ENCODE measurements around the gene DOCK4.

Gene DOCK4

GRCh38 chr7:112001091-112001826, 204.9 kb downstream of the DOCK4 start:
- DNase-seq, result no peak

GRCh38 chr7:111998326-111998725, 207.9 kb downstream of the DOCK4 start:
- DNase-seq, result no peak

- no peak for DNase-seq
These were observed 208.7 kb downstream of the DOCK4 start for GRCh38 chr7:111997546-111997945.

DNA sequence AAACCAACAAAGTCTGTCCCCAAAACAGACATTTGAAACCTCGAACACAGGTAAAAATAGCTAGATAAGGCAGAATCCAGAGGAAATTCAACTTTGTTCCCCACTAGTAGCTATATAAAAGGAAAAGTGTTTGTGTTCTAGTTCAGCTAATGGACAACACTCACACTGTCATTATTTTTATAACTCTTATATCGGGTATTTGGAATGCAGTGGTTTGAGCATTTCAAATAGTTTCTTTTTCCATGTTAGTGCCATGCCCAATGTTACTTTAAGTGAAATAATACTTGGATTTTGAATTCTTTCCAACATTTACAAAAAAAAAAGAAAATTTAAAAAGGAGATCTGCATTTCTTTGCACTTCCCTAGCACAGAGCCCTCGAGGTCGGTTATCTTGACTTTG, 213.6 kb downstream of the DOCK4 start:
- DNase-seq, result no peak

DNA sequence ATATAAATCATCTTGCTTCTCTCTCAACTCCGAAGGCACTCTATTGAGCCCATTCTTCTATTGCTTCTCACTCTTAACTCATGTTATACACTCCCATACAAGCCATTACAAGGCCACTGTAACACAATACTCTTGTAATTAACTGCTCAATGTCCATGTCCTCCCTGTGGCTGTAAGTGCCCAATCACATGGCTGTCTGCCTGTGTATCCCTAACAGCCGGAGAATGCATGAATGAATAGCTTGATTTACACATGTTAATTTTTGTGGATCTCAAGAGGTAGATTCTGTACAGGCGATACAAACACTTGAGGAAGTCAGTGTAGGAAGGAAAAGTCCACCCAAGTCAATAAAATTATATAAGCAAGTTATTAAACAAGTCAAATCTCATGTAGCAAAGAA, 215.6 kb downstream of the DOCK4 start:
- DNase-seq, result no peak

DNA sequence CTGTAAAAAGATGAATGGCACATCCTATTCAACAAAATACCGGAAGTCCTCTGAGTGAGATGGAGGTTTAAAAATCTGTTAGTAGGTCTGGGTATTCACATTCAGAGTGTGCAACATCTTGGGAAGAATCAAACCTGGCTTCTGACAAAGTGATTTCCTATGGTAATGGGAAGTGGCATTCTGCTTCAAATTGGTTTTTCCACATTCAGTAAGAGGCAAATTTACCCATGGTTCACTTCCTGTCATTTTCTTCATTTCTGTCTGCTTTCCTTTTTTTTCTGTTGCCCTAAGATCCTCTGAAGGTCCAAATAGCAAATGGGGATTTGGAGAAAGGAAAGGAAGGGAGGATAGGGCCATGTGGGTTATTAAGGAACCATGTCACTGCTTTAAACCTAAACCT, 218.3 kb downstream of the DOCK4 start:
- DNase-seq, result no peak

GRCh38 chr7:111987115-111987826, 218.9 kb downstream of the DOCK4 start:
- no peak for DNase-seq

- no peak for DNase-seq
These were observed 219.6 kb downstream of the DOCK4 start for GRCh38 chr7:111986601-111987000.

- no peak for DNase-seq
These were observed 220.4 kb downstream of the DOCK4 start for GRCh38 chr7:111985798-111986197.

DNA sequence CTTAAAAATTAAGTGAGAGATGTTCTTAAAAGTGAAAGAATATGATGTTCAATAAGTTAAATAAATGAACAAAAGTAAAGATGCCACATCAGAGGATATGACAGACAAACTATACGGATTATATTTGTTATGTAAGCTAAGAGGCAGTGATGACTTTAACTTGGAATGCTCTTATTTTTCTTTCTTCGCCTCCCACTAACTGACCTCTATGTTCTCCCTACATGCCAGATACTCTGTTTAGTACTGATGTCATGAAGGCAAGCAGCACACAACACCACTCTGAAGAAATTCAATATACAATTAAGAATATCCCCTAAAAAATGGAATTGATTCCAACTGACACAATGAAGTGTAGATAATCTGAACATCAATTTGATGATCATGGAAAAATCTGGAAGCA, 223.4 kb downstream of the DOCK4 start:
- DNase-seq, result no peak

DNA sequence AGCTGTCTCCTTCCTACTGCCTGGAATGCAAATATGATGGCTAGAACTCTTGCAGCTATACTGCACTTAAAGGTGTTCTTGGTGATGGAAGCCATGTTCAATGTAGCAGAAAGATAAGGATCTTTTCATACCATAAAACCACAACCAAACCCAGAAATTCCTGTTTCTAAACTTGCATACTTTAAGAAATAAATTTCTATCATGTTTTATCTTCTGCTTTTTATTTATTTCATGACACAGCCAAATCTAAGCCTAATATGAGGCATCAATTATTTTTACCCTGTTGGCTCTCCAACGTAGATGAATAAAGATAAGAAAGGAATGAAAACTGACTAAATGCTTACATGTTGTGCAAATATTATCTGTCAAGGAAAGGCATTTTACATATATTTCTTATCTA, 224.1 kb downstream of the DOCK4 start:
- no peak for DNase-seq

GRCh38 chr7:111980725-111981124, 225.5 kb downstream of the DOCK4 start:
- no peak for DNase-seq

GRCh38 chr7:111975346-111975745, 230.9 kb downstream of the DOCK4 start:
- DNase-seq, result no peak

DNA sequence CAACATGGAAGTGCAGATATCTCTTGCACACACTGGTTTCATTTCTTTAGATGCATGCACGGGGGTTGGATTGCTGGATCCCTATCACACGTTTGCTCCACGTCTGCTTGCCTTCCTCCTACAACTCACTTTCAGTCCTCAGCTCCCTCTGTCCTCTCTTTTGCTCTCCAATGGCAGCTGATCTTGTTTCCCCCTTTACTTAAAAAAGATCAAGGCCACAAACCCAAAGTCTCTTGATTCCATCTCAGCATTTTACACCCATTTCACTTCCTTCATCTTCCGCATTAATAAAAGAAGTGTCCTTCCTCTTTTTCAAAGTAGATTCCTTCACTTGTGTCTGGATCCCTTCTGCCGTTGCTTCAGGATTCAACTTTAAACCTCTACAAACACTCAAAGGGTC, 245.2 kb downstream of the DOCK4 start:
- no peak for DNase-seq

DNA sequence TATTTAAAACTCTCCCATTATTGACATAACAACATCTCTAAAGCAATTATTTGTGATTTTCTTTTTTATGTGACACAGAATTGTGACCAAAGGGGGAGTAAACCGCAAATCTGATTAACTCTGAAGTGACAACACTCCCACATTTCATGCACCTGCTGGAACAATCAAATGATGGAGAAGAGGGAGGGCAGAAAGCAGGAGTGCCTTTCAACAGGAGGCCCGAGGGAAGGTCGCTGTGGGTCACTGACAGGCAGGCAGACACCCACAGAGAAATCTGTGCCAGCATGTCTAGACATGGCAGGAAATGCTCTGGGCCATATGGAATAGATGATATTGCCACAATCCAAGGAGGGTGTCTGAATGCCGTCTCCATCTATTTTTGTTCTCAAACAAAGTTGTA, 247.3 kb downstream of the DOCK4 start:
- DNase-seq, result no peak

DNA sequence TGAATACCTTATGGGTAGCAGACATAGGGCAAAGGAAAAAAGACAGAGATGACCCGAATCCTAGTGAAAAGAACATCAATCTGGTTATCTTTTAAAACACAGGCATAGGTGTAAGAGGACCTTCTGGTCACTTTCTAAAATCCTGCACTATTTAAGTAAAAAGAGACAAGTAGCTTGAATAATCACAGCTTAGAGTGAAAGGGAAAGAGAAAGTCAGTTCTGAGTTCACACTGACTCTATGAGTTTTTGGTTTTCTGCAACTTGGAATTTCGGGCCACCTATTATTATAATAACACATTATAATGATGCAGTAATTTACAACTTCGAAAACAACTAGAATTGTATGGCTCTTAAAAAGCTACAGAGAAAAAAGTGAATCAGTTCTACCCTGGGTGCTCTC, 247.8 kb downstream of the DOCK4 start:
- DNase-seq, result no peak

DNA sequence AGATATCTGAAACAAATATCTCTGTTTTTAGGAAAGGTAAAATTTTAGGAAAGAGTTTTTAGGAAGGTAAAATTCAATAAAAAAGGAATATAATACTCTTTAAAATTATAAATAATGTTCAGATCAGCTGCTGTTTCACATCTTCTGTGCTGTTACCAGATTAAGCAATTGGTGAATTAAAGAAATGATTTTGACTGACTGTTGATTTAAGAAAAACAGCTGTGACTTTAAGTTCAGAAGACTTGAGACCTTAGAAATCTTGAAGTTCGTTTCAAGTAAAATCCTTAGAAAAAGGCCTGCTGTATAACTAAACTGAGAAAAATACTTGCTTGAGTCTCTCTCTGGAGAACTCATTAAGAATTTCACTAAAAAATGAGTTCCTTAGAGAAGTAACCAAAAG, 250.6 kb downstream of the DOCK4 start:
- no peak for DNase-seq

DNA sequence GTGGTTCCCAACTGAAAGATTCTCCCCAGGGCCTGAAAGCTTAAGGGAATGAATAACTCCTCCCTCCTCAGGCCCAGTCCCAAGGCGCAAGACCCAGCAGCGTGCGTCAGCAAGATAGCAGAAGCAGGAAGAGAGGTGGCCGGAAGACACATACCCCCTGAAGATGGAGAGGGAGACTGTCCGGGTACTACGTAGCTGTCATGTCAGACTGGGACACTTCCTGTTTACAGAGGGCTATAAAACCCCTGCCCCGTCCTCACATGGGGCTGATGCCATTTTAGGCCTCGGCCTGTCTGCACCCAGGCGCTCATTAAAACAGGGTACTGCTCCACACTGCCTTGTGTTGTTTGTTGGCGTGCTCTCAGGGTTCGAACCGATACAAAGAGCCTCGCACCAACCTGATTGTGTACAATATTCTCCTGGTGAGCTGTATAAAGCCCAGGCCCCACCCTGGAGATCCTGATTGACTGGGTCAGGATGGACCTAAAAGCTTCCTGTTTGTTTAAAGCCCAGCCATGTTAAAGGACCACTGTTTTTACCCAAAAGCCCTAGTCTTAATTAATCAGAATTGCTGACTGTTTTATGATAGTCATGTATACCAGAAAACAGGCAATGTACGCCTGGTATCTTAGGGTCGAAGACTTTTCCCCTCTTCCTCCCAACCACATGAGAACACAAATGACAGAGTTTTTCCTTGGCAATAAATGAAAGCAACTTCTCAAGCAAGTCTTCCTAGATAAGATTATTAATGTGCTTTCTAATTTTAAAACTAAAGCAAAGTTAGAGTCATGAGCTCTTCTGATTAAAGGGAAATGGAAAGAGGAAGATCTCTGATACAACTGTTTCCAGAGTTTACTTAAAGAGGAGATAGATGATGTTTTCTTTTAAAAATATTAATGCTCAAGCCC, 251.5 kb downstream of the DOCK4 start:
- no peak for DNase-seq

DNA sequence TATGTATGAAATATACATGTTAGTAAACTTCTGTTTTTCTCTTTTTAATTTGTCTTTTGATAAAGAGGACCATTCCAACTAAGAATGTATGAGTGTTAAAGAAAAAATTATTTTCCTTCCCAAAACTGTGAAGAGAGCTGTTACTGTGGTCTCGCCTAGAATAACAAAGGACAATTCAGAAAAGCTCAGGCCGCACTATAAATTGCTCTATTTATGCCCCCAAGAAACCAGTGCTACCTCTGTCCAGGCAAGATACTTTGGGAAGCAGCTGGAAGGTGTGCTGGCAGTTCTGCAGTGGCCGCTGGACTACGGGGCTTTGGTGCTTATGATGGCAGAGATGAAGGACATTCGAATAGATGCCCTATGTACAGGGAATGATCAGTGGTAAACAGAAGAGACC, 252.1 kb downstream of the DOCK4 start:
- no peak for DNase-seq

GRCh38 chr7:111953611-111954010, 252.6 kb downstream of the DOCK4 start:
- DNase-seq, result no peak

- DNase-seq, result no peak
These were observed 253.4 kb downstream of the DOCK4 start for GRCh38 chr7:111952783-111953182.

DNA sequence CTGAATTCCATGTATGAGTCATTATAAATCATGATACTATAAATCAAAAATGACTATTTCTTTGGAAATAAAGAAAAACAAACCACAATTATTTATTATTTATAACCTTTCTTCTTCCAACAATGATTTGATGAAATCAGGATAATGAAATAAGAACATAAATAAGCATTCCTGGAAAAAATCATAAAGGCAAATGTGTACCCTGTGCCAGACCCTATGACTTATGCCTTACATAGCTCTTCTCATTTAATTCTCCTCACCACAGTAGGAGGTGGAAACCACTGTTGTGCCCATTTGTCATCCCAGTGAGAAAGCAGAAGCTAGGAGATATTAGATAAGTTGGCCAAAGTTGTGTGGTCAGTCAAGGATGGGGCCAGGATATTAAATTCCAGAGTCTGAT, 255.1 kb downstream of the DOCK4 start:
- DNase-seq, result no peak

DNA sequence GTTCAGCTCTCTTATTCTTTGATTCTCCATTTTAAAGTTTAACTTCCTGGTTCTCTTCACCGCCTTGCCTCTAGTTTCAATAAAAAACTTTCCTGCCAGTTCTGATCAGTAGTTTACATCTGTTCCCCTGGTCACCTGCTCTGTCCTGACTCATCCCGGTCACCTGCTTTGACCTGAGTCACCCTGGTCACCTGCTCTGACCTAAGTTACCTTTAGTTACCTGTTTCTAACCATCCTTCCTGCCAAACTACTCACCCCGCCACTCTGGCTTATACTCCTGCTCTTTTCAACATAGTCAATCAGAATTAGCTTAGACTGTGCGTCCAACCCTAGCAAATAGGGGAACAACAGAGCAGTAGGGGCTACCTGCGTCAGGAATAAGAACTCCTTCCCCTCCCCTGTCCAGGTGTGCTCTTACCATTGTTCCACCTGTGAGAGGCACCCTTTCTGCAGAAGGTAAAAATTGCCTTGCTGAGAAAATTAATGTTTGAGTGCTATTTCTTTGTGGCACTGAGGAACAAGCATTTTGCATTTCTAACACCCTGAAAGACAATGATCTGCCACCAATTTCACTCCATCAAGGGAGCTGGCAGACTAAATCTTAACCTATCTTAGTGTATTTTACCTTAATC, 263.6 kb downstream of the DOCK4 start:
- no peak for DNase-seq

All from stimulated activated CD4-positive, alpha-beta T cell treated with anti-CD3 and anti-CD28 coated beads, Interleukin-2, amount 100 ng/mL, for 24 hours (primary cell).